H9 (cell line): ENCODE results near the gene KLF16. TPM values are rescaled to one million over a fixed set of nuclear protein-coding genes. Genes with fewer than 3 reads are reported as not detected.
A peak's percentile ranks its signal among the peaks of the same experiment; 100 is the strongest.

Experiments
- DNase-seq: peaks from one replicate; pipeline ENCODE4 v3.0.0-alpha.2; 2017
- H2AFZ ChIP-seq: one replicate; pipeline ENCODE4 v1.6.1; 2013; ENCODE audit warnings: mild to moderate bottlenecking, low read length, control low read depth, moderate library complexity
- H2AK5ac ChIP-seq: 2 replicates; pipeline ENCODE4 v1.6.1; 2013; ENCODE audit warnings: low read length, control low read depth, mixed read lengths; ENCODE audit not compliant: insufficient read length
- H2BK120ac ChIP-seq: one replicate; pipeline ENCODE4 v1.6.1; 2013; ENCODE audit warnings: low read depth, mild to moderate bottlenecking, low read length, control low read depth, inconsistent platforms; ENCODE audit not compliant: poor library complexity, severe bottlenecking
- H2BK12ac ChIP-seq: 2 replicates; pipeline ENCODE4 v1.6.1; 2013; ENCODE audit warnings: low read length, control low read depth, mixed read lengths, low read depth; ENCODE audit not compliant: insufficient read length
- H2BK15ac ChIP-seq: 2 replicates; pipeline ENCODE4 v1.6.1; 2013; ENCODE audit warnings: low read depth, low read length, control low read depth
- H2BK20ac ChIP-seq: one replicate; pipeline ENCODE4 v1.6.1; 2013; ENCODE audit warnings: low read depth, mild to moderate bottlenecking, low read length, control low read depth, inconsistent platforms; ENCODE audit not compliant: poor library complexity, severe bottlenecking
- H2BK5ac ChIP-seq: 2 replicates; pipeline ENCODE4 v1.6.1; 2013; ENCODE audit warnings: low read length, control low read depth, mixed read lengths; ENCODE audit not compliant: insufficient read length
- H3K14ac ChIP-seq: 2 replicates; pipeline ENCODE4 v1.6.1; 2013; ENCODE audit warnings: low read length, control low read depth; ENCODE audit not compliant: insufficient read depth
- H3K18ac ChIP-seq: 2 replicates; pipeline ENCODE4 v1.6.1; 2013; ENCODE audit warnings: low read depth, mild to moderate bottlenecking, mixed read lengths, low read length, control low read depth; ENCODE audit not compliant: insufficient read length
- H3K23ac ChIP-seq: 2 replicates; pipeline ENCODE4 v1.6.1; 2013; ENCODE audit warnings: low read length, control low read depth, mixed read lengths, low read depth; ENCODE audit not compliant: insufficient read length
- H3K23me2 ChIP-seq: 2 replicates; pipeline ENCODE4 v1.6.1; 2013; ENCODE audit warnings: low read depth, mild to moderate bottlenecking, mixed read lengths, low read length, control low read depth; ENCODE audit not compliant: insufficient read length, poor library complexity, severe bottlenecking
- H3K27ac ChIP-seq: 2 replicates; pipeline ENCODE4 v1.5.1; 2013; ENCODE audit warnings: low read length, control low read depth, mixed read lengths, low read depth; ENCODE audit not compliant: insufficient read length
- H3K27me3 ChIP-seq: 2 replicates; pipeline ENCODE4 v1.6.1; 2013; ENCODE audit warnings: low read length, control low read depth, inconsistent platforms; ENCODE audit not compliant: insufficient read depth
- H3K4ac ChIP-seq: 2 replicates; pipeline ENCODE4 v1.6.1; 2013; ENCODE audit warnings: low read depth, mild to moderate bottlenecking, control low read depth, inconsistent platforms, low read length, moderate library complexity
- H3K4me1 ChIP-seq: 2 replicates; pipeline ENCODE4 v1.6.1; 2013; ENCODE audit warnings: low read length, control low read depth, inconsistent platforms; ENCODE audit not compliant: insufficient read depth
- H3K4me2 ChIP-seq: 2 replicates; pipeline ENCODE4 v1.6.1; 2013; ENCODE audit warnings: low read length, control low read depth, mixed read lengths; ENCODE audit not compliant: insufficient read length, insufficient read depth
- H3K56ac ChIP-seq: 2 replicates; pipeline ENCODE4 v1.6.1; 2013; ENCODE audit warnings: low read depth, mild to moderate bottlenecking, mixed read lengths, low read length, control low read depth; ENCODE audit not compliant: insufficient read length
- H3K79me1 ChIP-seq: 2 replicates; pipeline ENCODE4 v1.6.1; 2013; ENCODE audit warnings: low read depth, mild to moderate bottlenecking, moderate library complexity, low read length, control low read depth, inconsistent platforms; ENCODE audit not compliant: insufficient read depth, poor library complexity, severe bottlenecking
- H3K79me2 ChIP-seq: 2 replicates; pipeline ENCODE4 v1.6.1; 2013; ENCODE audit warnings: low read length, control low read depth, inconsistent platforms; ENCODE audit not compliant: insufficient read depth
- H3K9ac ChIP-seq: 2 replicates; pipeline ENCODE4 v1.6.1; 2013; ENCODE audit warnings: low read length, control low read depth, mixed read lengths; ENCODE audit not compliant: insufficient read length; ENCODE audit errors: extremely low read depth
- H3K9me3 ChIP-seq: one replicate; pipeline ENCODE4 v1.6.1; 2013; ENCODE audit warnings: low read depth, low read length, inconsistent platforms; ENCODE audit not compliant: control insufficient read depth
- H3T11ph ChIP-seq: one replicate; pipeline ENCODE4 v1.6.1; 2013; ENCODE audit warnings: mild to moderate bottlenecking, low read length, control low read depth, inconsistent platforms
- H4K20me1 ChIP-seq: one replicate; pipeline ENCODE4 v1.6.1; 2013; ENCODE audit not compliant: control insufficient read depth, insufficient read length, insufficient read depth
- H4K5ac ChIP-seq: 2 replicates; pipeline ENCODE4 v1.6.1; 2013; ENCODE audit warnings: low read depth, mild to moderate bottlenecking, mixed read lengths, low read length, control low read depth; ENCODE audit not compliant: insufficient read length
- H4K8ac ChIP-seq: replicated peaks from 2 replicates; pipeline ENCODE4 v1.6.1; 2013; ENCODE audit warnings: low read length, control low read depth, mixed read lengths, low read depth; ENCODE audit not compliant: insufficient read length
- H4K91ac ChIP-seq: 2 replicates; pipeline ENCODE4 v1.6.1; 2013; ENCODE audit warnings: low read depth, mild to moderate bottlenecking, moderate library complexity, mixed read lengths, low read length, control low read depth; ENCODE audit not compliant: insufficient read length
- H3K27ac Mint-ChIP-seq, 3 experiments: 2 replicates in 2 of 3; 3 replicates in 1 of 3; pipeline ENCODE4 v1.8.0; 2020 to 2021; ENCODE audit warnings: mixed read lengths in 3 of 3, mild to moderate bottlenecking in 1 of 3, moderate library complexity in 1 of 3
- H3K27me3 Mint-ChIP-seq: 2 replicates; pipeline ENCODE4 v1.8.0; 2021; ENCODE audit warnings: low read depth, mild to moderate bottlenecking, moderate library complexity, mixed read lengths
- H3K36me3 Mint-ChIP-seq, 3 experiments: 2 replicates in 2 of 3; 3 replicates in 1 of 3; pipeline ENCODE4 v1.8.0; 2020 to 2021; ENCODE audit warnings: low read depth in 3 of 3, mixed read lengths in 3 of 3; ENCODE audit not compliant: insufficient read depth in 1 of 3
- H3K4me1 Mint-ChIP-seq, 2 experiments: 2 replicates each; pipeline ENCODE4 v1.8.0; 2020; ENCODE audit warnings: mixed read lengths in 2 of 2
- H3K4me3 Mint-ChIP-seq, 2 experiments: 2 replicates in 1 of 2; 3 replicates in 1 of 2; pipeline ENCODE4 v1.8.0; 2020 to 2021; ENCODE audit warnings: mild to moderate bottlenecking in 2 of 2, mixed read lengths in 2 of 2, moderate library complexity in 1 of 2
- H3K9me3 Mint-ChIP-seq, 2 experiments: 2 replicates in 1 of 2; 3 replicates in 1 of 2; pipeline ENCODE4 v1.8.0; 2020; ENCODE audit warnings: mild to moderate bottlenecking in 2 of 2, mixed read lengths in 2 of 2, moderate library complexity in 1 of 2
- CTCF ChIP-seq: fragments of 200-600 bp; sonication (generic); conservative IDR thresholded peaks from 3 replicates; pipeline ENCODE4 v1.8.0; 2021; ENCODE audit warnings: antibody characterized with exemption, mild to moderate bottlenecking
- WGBS: extraction: QIAGEN DNeasy Blood & Tissue Kit; methylation state at CpG from one replicate; pipeline ENCODE4 v1.1.7; 2013; ENCODE audit warnings: missing lambda C conversion rate, low lambda C conversion rate, mixed read lengths; ENCODE audit not compliant: insufficient read length; ENCODE audit errors: extremely low coverage; 5-methylcytosine and 5-hydroxymethylcytosine counted together
- total RNA-seq: library from RNA; stranded (reverse); gene quantifications from 2 replicates; pipeline ENCODE4 v1.2.1, GENCODE V29; 2021

KLF16 gene
- total RNA-seq, 1 experiment from 2014 or later: 66.8 TPM

DNA sequence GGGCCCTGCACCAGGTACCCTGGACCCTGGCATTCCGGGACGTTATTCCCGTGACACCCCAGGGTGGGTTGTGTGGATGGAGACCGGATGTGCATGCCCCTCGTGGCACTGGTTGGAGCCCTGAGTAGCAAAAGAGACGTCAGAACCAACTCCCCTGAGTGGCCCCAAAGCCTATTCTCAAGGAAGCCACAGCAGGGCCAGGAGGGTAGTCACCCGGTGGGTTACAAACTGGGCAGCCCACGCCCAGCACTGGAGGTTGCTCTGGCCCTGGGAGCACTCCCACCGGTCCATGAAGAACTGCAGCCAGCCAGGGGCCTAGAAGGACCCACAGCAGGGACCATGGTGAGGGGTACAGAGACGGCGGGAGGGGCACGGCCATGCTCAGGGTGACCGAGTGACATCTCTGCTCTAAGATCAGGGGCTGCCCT is 7.5 kb downstream of the KLF16 start:
- Histone ChIP-seq H3T11ph (no peak overlapping the region), H3K79me1 (peaks cover 11% of the 10 kb centered on the region), H4K8ac (no peak overlapping the region), H3K4me1 (peaks cover 7% of the 10 kb centered on the region; the same call in 1 of the 2 replicates), H3K14ac (no peak overlapping the region), H3K27me3 (no peaks in the 10 kb centered on the region), H2AFZ (no peak overlapping the region), H3K79me2 (peaks cover 23% of the 10 kb centered on the region; the same call in 1 of the 2 replicates), H3K23ac (no peak overlapping the region), H3K9ac (no peak overlapping the region), H3K27ac (peak overlapping the region; percentile 9), H2BK5ac (no peak overlapping the region), H3K9me3 (no peaks in the 10 kb centered on the region), H3K18ac (no peak overlapping the region), H2BK120ac (no peak overlapping the region), H2BK12ac (no peak overlapping the region), H3K4ac (no peak overlapping the region), H2BK15ac (no peak overlapping the region), H4K91ac (no peak overlapping the region), H3K4me2 (peak overlapping the region; percentile 35), H4K5ac (no peak overlapping the region), H3K56ac (no peak overlapping the region), H3K23me2 (peaks cover 6% of the 10 kb centered on the region), H2AK5ac (no peak overlapping the region), H2BK20ac (no peak overlapping the region), H4K20me1 (no peaks in the 10 kb centered on the region)
- no CpG with 5 or more reads among the region's 13 CpGs for WGBS
- Mint-ChIP-seq H3K36me3 (peaks cover 0 to 7% (median 0%) of the 10 kb centered on the region in 3 experiments; a peak in 2 of 7 replicates), H3K9me3 (no peaks in the 10 kb centered on the region), H3K4me1 (peaks cover 34 to 72% of the 10 kb centered on the region in 2 experiments), H3K4me3 (peak overlapping the region in 1 of 2 experiments; percentile 56; a peak in 1 of 5 replicates), H3K27me3 (no peaks in the 10 kb centered on the region), H3K27ac (no peak overlapping the region)
- no peak for TF ChIP-seq CTCF
- DNase-seq: no peak
